Fibroblast of villous mesenchyme (primary cell): ENCODE measurements around the gene LRRC52. TPM values are rescaled to one million over a fixed set of nuclear protein-coding genes. Genes with fewer than 3 reads are reported as not detected.

Source experiments
- DNase-seq: peaks from one replicate; pipeline ENCODE4 v3.0.0-alpha.2; 2010; ENCODE audit warnings: low read depth
- H3K4me3 ChIP-seq: 2 replicates; pipeline ENCODE4 v1.5.1; 2011; ENCODE audit warnings: low read depth, mild to moderate bottlenecking, low read length
- CTCF ChIP-seq: IDR thresholded peaks from 2 replicates; pipeline ENCODE4 v1.5.1; 2012; ENCODE audit warnings: low read depth, mild to moderate bottlenecking, low read length; ENCODE audit not compliant: insufficient read depth
- total RNA-seq: library from RNA; depleted of rRNA; stranded (reverse); fragments of >200 nt; gene quantifications from 2 replicates; pipeline ENCODE4 v1.2.3, GENCODE V29; 2012

The LRRC52 gene
- total RNA-seq, 1 donor, result not detected

GRCh38 chr1:165612062-165612461, 68.3 kb downstream of the LRRC52 start:
- no peak for DNase-seq
- TF ChIP-seq CTCF, result no peak
- H3K4me3 ChIP-seq, result no peak overlapping the region

Other genes with a start within 250 kb of the LRRC52 start
- not detected in 2 replicates for gene LMX1A, start 187.3 kb upstream of the LRRC52 start, total RNA-seq
- gene RXRG, start 98.9 kb upstream of the LRRC52 start, total RNA-seq, result not detected in 2 replicates
- gene MGST3, start 87.2 kb downstream of the LRRC52 start, total RNA-seq, result 126 and 135 TPM in 2 replicates
- gene ALDH9A1, start 154.6 kb downstream of the LRRC52 start, total RNA-seq, result 68.3 and 105 TPM in 2 replicates
- gene TMCO1, start 224.9 kb downstream of the LRRC52 start, total RNA-seq, result 78.3 and 121 TPM in 2 replicates